Kidney (tissue), 14 donors: Measurements from ENCODE around the gene MED13L. TPM values are rescaled to one million over a fixed set of nuclear protein-coding genes. Genes with fewer than 3 reads are reported as not detected.

Source experiments
- DNase-seq, 5 donors: peaks; one replicate each; pipeline ENCODE4 v3.0.0-alpha.2; 2013 to 2020
- FAIRE-seq: peaks from 2 replicates; lab custom pipeline; 2012; peaks lifted over from hg19 to GRCh38; lab: Jason Lieb, UNC
- H3K27ac ChIP-seq, 2 donors: one replicate each; pipeline ENCODE4 v1.7.0; 2013; ENCODE audit warnings: low read depth in 2 of 2, low read length in 2 of 2, inconsistent platforms in 1 of 2
- H3K27me3 ChIP-seq: one replicate; pipeline ENCODE4 v1.7.1; 2013; ENCODE audit warnings: low read length, inconsistent platforms; ENCODE audit not compliant: control insufficient read depth, insufficient read depth
- H3K36me3 ChIP-seq, 3 donors: one replicate each; pipeline versions ENCODE4 v1.7.0 to v1.7.1; 2013; ENCODE audit warnings: low read length in 3 of 3, control low read depth in 1 of 3, inconsistent platforms in 1 of 3; ENCODE audit not compliant: insufficient read depth in 3 of 3, control insufficient read depth in 2 of 3
- H3K4me1 ChIP-seq, 3 donors: one replicate each; pipeline versions ENCODE4 v1.7.0 to v1.7.1; 2013; ENCODE audit warnings: low read length in 3 of 3, inconsistent platforms in 1 of 3, low read depth in 1 of 3; ENCODE audit not compliant: control insufficient read depth in 2 of 3, insufficient read depth in 2 of 3
- H3K4me3 ChIP-seq, 3 donors: one replicate each; pipeline versions ENCODE4 v1.7.0 to v1.8.1; 2013; ENCODE audit warnings: low read length in 3 of 3, control low read depth in 1 of 3, inconsistent platforms in 1 of 3
- H3K9ac ChIP-seq, 3 donors: one replicate each; pipeline versions ENCODE4 v1.7.0 to v1.7.1; 2013; ENCODE audit warnings: low read length in 3 of 3, control low read depth in 1 of 3, inconsistent platforms in 1 of 3
- H3K9me3 ChIP-seq, 3 donors: one replicate each; pipeline versions ENCODE4 v1.7.0 to v1.7.1; 2013; ENCODE audit warnings: low read length in 3 of 3, control low read depth in 1 of 3, inconsistent platforms in 1 of 3; ENCODE audit not compliant: control insufficient read depth in 2 of 3, insufficient read depth in 1 of 3
- CTCF ChIP-seq: IDR thresholded peaks from 3 replicates; pipeline ENCODE4 v1.5.1; 2012; ENCODE audit warnings: mild to moderate bottlenecking, moderate library complexity, borderline replicate concordance; ENCODE audit not compliant: insufficient read depth; ENCODE audit errors: extremely low read depth
- intact Hi-C: fragments of 100-400 bp; cut with DNase I; formaldehyde crosslinking; loops from one replicate; pipeline ENCODE4 v1.11.1; 2022
- polyA plus RNA-seq: library from polyadenylated mRNA; stranded (reverse); fragments of 350-450 nt; fragmentation: Illumina TruSeq; extraction: RNeasy Lipid Tissue Mini Kit (QIAGEN cat#74804); gene quantifications from one replicate; pipeline ENCODE4 v1.2.3, GENCODE V29; 2014; ENCODE audit warnings: low read depth, low replicate concordance; ENCODE audit not compliant: insufficient read depth
- total RNA-seq: library from RNA; stranded (reverse); fragmentation: NEBNext Ultra II Directional; extraction: Animal tissue kit (Norgen Biotek cat#: 25700); gene quantifications from one replicate; pipeline ENCODE4 v1.2.1, GENCODE V29; 2021
- donor health status: control.
- donor health status: control.
- donor health status: control.
- donor health status: control.
- donor health status: control.
- donor health status: DM: yes; HTN: yes; CAD: no.
- donor health status: Normal renal cell carcinoma (clear cell type).

The MED13L gene
- total and polyA plus RNA-seq, 2 donors from 2014 or later, result 7.1 to 153 TPM

GRCh38 chr12:115946092-115946491 lies 331.4 kb downstream of the MED13L start:
- no peaks in the 10 kb centered on the region for H3K9me3 ChIP-seq
- DNase-seq (no peak), FAIRE-seq (no peak)
- H3K27ac ChIP-seq, result no peak overlapping the region
- H3K36me3 ChIP-seq, result no peaks in the 10 kb centered on the region
- no peak overlapping the region for H3K9ac ChIP-seq
- intact Hi-C loops, result no loop called here
- TF ChIP-seq CTCF, result no peak
- no peak overlapping the region for H3K4me3 ChIP-seq
- H3K4me1 ChIP-seq, result no peaks in the 10 kb centered on the region
- H3K27me3 ChIP-seq, result no peaks in the 10 kb centered on the region

DNA sequence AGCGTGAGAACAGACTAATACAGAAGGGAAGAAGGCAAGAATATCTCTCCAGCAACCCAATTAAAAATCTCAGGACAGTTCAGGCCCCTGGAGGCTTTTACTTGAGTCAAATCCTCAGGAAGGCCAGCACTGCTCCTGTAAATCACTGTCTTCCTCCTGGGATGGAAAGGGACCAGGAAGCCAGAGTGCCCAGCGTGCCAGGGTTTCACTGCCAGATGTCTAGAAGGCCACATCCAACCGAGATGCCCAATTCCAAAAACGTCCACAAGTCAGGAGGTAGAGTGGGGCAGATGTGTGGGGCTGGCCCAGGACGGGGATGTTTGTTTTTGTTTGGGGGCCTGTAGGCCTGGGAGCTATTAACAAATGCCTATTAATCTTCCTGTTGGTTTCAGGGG lies 332.0 kb downstream of the MED13L start:
- FAIRE-seq, result no peak

DNA sequence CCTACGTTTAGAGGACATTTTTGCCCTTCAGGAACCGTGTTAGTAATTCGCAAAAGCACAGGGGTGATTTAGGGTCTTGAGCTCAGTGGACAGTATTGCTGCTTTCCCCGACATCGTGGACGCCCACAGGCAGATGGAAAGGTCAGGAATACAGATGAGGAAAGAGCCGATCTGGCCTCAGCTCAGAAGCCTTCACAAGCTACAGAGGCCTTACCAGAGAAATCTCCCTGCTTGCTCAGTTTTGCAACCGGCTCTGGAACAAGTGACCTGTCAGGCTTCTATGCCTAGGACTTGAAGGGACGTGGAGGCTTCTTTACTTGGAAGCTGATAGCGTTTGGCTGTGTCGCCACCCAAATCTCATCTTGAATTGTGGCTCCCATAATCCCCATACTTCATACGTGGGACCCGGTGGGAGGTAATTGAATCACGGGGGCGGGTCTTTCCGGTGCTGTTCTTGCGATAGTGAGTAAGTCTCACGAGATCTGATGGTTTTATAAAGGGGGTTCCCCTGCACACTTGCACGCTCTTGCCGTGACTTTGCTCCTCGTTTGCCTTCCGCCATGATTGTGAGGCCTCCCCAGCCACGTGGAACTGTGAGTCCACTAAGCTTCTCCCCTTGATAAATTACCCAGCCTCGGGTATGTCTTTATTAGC lies 332.5 kb downstream of the MED13L start:
- H3K27ac ChIP-seq, result no peak overlapping the region
- TF ChIP-seq CTCF, result no peak
- H3K27me3 ChIP-seq, result no peaks in the 10 kb centered on the region
- no peaks in the 10 kb centered on the region for H3K9me3 ChIP-seq
- intact Hi-C loops, result no loop called here
- no peaks in the 10 kb centered on the region for H3K4me1 ChIP-seq
- no peak overlapping the region for H3K4me3 ChIP-seq
- FAIRE-seq (no peak), DNase-seq (no peak)
- no peak overlapping the region for H3K9ac ChIP-seq
- no peaks in the 10 kb centered on the region for H3K36me3 ChIP-seq

More for the DNA sequence above, 332.0 kb downstream of the MED13L start:
- Histone ChIP-seq H3K4me3 (no peak overlapping the region), H3K27ac (no peak overlapping the region), H3K27me3 (no peaks in the 10 kb centered on the region), H3K4me1 (no peaks in the 10 kb centered on the region), H3K9me3 (no peaks in the 10 kb centered on the region), H3K9ac (no peak overlapping the region), H3K36me3 (no peaks in the 10 kb centered on the region)
- DNase-seq, result no peak
- intact Hi-C loops, result no loop called here
- TF ChIP-seq CTCF, result no peak

DNA sequence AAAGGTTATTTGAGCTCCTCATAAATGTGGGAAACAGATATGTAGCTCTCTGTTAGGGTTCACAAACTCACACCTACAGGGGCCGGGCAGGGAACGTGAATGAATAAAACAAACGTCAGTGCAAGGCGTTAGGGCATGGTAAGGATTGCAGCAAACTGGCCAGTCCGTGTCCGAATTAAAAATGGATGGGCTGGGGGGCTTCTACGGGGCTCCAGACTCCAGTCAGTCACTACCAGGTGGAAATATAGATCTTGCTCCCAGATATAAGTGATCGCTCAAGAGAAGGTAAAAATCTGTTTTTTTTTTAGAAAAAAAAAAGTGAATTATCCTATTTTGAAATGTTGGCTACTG lies 333.1 kb downstream of the MED13L start:
- no peak for FAIRE-seq
- no peak for TF ChIP-seq CTCF
- H3K4me3 ChIP-seq, result no peak overlapping the region
- H3K9ac ChIP-seq, result no peak overlapping the region
- H3K27ac ChIP-seq, result no peak overlapping the region
- no peaks in the 10 kb centered on the region for H3K27me3 ChIP-seq
- no peaks in the 10 kb centered on the region for H3K9me3 ChIP-seq
- intact Hi-C loops, result no loop called here
- no peak for DNase-seq
- no peaks in the 10 kb centered on the region for H3K4me1 ChIP-seq
- no peaks in the 10 kb centered on the region for H3K36me3 ChIP-seq
